Psoas muscle (tissue), 8 donors: ENCODE measurements around the gene METTL23. TPM values are rescaled to one million over a fixed set of nuclear protein-coding genes. Genes with fewer than 3 reads are reported as not detected.

Experiments
- ATAC-seq, 4 donors: fragments of 200-7000 bp; cut with Tn5 transposase; one replicate each; pipeline ENCODE4 v1.9.1; 2020; ENCODE audit warnings: moderate library complexity in 3 of 4, mild to moderate bottlenecking in 2 of 4
- DNase-seq, 2 donors: peaks; one replicate each; pipeline ENCODE4 v3.0.0-alpha.2; 2020
- H3K27ac ChIP-seq: fragments of 200-600 bp; one replicate; pipeline ENCODE4 v1.8.0; 2022
- H3K27me3 ChIP-seq, 3 donors: fragments of 200-600 bp in 1 of 3; one replicate each; pipeline versions ENCODE4 v1.6.1 to v1.8.0; 2013 to 2022; ENCODE audit warnings: low read length in 2 of 3, mild to moderate bottlenecking in 2 of 3, moderate library complexity in 1 of 3; ENCODE audit not compliant: insufficient read depth in 3 of 3
- H3K36me3 ChIP-seq, 2 donors: fragments of 200-600 bp in 1 of 2; one replicate each; pipeline versions ENCODE4 v1.6.1 to v1.8.0; 2013 to 2022; ENCODE audit warnings: low read depth in 1 of 2, mild to moderate bottlenecking in 1 of 2, moderate library complexity in 1 of 2; ENCODE audit not compliant: insufficient read depth in 1 of 2
- H3K4me1 ChIP-seq: fragments of 200-600 bp; one replicate; pipeline ENCODE4 v1.8.0; 2022
- H3K4me3 ChIP-seq: fragments of 200-600 bp; one replicate; pipeline ENCODE4 v1.8.0; 2022; ENCODE audit warnings: mild to moderate bottlenecking
- H3K9me3 ChIP-seq: fragments of 200-600 bp; one replicate; pipeline ENCODE4 v1.8.0; 2022
- CTCF ChIP-seq: fragments of 200-600 bp; IDR thresholded peaks from one replicate; pipeline ENCODE4 v1.8.0; 2022; ENCODE audit warnings: antibody characterized with exemption
- WGBS, 3 donors: extraction: QIAGEN DNeasy Blood & Tissue Kit; methylation state at CpG; one replicate each; pipeline versions ENCODE4 v1.1.6 to v1.1.7; 2013; 5-methylcytosine and 5-hydroxymethylcytosine counted together
- intact Hi-C, 2 donors: fragments of 100-400 bp; cut with DNase I; formaldehyde crosslinking; loops; one replicate each; pipeline versions ENCODE4 v1.11.0 to v1.14.2; 2022
- polyA plus RNA-seq, 3 donors: library from polyadenylated mRNA; stranded (reverse); fragments of 200-250 nt; gene quantifications; one replicate each; pipeline ENCODE4 v1.2.3, GENCODE V29; 2013
- total RNA-seq, 4 donors: library from RNA; stranded (reverse); fragmentation: NEBNext Ultra II Directional in 2 of 4; extraction: Animal tissue kit (Norgen Biotek cat#: 25700) in 2 of 4; gene quantifications; one replicate each; pipeline versions ENCODE4 v1.2.1 to v1.2.4, GENCODE V29; 2021 to 2023
- donor health status: healthy with polysubstance abuse.
- donor health status: DM: no; HTN: no; CAD: no; lungs with moderate emphysema.
- donor health status: Bipolar disorder and iron deficiency.
- donor health status: healthy.
- donor health status: DM: yes; HTN: yes; CAD: no.
- donor health status: DM: no; HTN: no; CAD: no.
- donor health status: DM: no; HTN: no; CAD: no.
- donor health status: DM: yes; HTN: yes; CAD: no.

Gene METTL23
- total and polyA plus RNA-seq, 7 donors: 19.0 to 54.0 (median 27.0) TPM

GRCh38 chr17:76716839-76717215, 9.8 kb upstream of the METTL23 start:
- Histone ChIP-seq H3K36me3 (peaks cover 8 to 91% of the 10 kb centered on the region in 2 donors), H3K4me1 (peaks cover 42% of the 10 kb centered on the region), H3K4me3 (no peak overlapping the region), H3K27me3 (no peaks in the 10 kb centered on the region), H3K27ac (peak overlapping the region; percentile 89), H3K9me3 (no peaks in the 10 kb centered on the region)
- no peak for TF ChIP-seq CTCF
- no peak for ATAC-seq
- peak in 1 of 2 donors; percentile 26 for DNase-seq
- 63 to 73% (median 64%) methylated on average over 6 of the region's 6 CpGs for WGBS, 3 donors
- intact Hi-C loops: no loop called here

- intact Hi-C loops: no loop called here
- H3K9me3 ChIP-seq: no peaks in the 10 kb centered on the region
- WGBS, 3 donors: 84 to 90% (median 85%) methylated on average over 16 of the region's 16 CpGs
- ATAC-seq (no peak), DNase-seq (no peak)
- H3K36me3 ChIP-seq: peaks cover 8 to 97% of the 10 kb centered on the region in 2 donors
- H3K4me1 ChIP-seq: peaks cover 45% of the 10 kb centered on the region
- no peak overlapping the region for H3K27ac ChIP-seq
- H3K4me3 ChIP-seq: no peak overlapping the region
- TF ChIP-seq CTCF: no peak
- no peaks in the 10 kb centered on the region for H3K27me3 ChIP-seq
Measured at GRCh38 chr17:76718516-76718915, 8.1 kb upstream of the METTL23 start.

GRCh38 chr17:76720211-76720610, 6.4 kb upstream of the METTL23 start:
- Histone ChIP-seq H3K27ac (no peak overlapping the region), H3K36me3 (peaks cover 6 to 99% of the 10 kb centered on the region in 2 donors), H3K4me3 (no peak overlapping the region), H3K9me3 (no peaks in the 10 kb centered on the region), H3K4me1 (peaks cover 49% of the 10 kb centered on the region), H3K27me3 (no peaks in the 10 kb centered on the region)
- intact Hi-C loops: no loop called here
- ATAC-seq (no peak), DNase-seq (no peak)
- WGBS, 3 donors: 81 to 88% (median 87%) methylated on average over 9 of the region's 9 CpGs
- TF ChIP-seq CTCF: no peak

GRCh38 chr17:76720941-76721340, 5.7 kb upstream of the METTL23 start:
- DNase-seq (no peak), ATAC-seq (no peak)
- Histone ChIP-seq H3K27me3 (no peaks in the 10 kb centered on the region), H3K27ac (no peak overlapping the region), H3K4me1 (peaks cover 45% of the 10 kb centered on the region), H3K4me3 (no peak overlapping the region), H3K36me3 (peaks cover 6 to 95% of the 10 kb centered on the region in 2 donors), H3K9me3 (no peaks in the 10 kb centered on the region)
- intact Hi-C loops: no loop called here
- no peak for TF ChIP-seq CTCF
- 86 to 94% (median 88%) methylated on average over 9 of the region's 9 CpGs for WGBS, 3 donors

GRCh38 chr17:76721463-76721862, 5.2 kb upstream of the METTL23 start:
- H3K36me3 ChIP-seq: peaks cover 6 to 89% of the 10 kb centered on the region in 2 donors
- 84 to 91% (median 88%) methylated on average over 10 of the region's 10 CpGs for WGBS, 3 donors
- no peaks in the 10 kb centered on the region for H3K9me3 ChIP-seq
- H3K27me3 ChIP-seq: no peaks in the 10 kb centered on the region
- H3K4me1 ChIP-seq: peaks cover 42% of the 10 kb centered on the region
- DNase-seq (no peak), ATAC-seq (no peak)
- intact Hi-C loops: no loop called here
- TF ChIP-seq CTCF: no peak
- no peak overlapping the region for H3K27ac ChIP-seq
- H3K4me3 ChIP-seq: peak overlapping the region; percentile 15
